CD4-positive, alpha-beta memory T cell (primary cell): ENCODE measurements around the gene UBASH3B. TPM values are rescaled to one million over a fixed set of nuclear protein-coding genes. Genes with fewer than 3 reads are reported as not detected.

Experiments
- CTCF ChIA-PET: fragments of 350-600 bp; sonication (Branson Sonifier 250); formaldehyde crosslinking; loops from one replicate; lab custom pipeline; 2021; ENCODE audit warnings: inconsistent platforms; ENCODE audit not compliant: partially characterized antibody; lab: Charles Lee
- POLR2A ChIA-PET: fragments of 350-600 bp; sonication (Branson Sonifier 250); formaldehyde crosslinking; loops from one replicate; lab custom pipeline; 2021; ENCODE audit not compliant: partially characterized antibody; lab: Charles Lee
- DNase-seq, 5 donors: peaks; one replicate each; pipeline versions ENCODE4 v3.0.0 to v3.0.0-alpha.2; 2020 to 2022; ENCODE audit warnings: mixed read lengths in 1 of 5
- H3K27ac ChIP-seq: one replicate; pipeline ENCODE4 v1.7.0; 2013; ENCODE audit warnings: low read depth, low read length
- H3K27me3 ChIP-seq: 2 replicates; pipeline ENCODE4 v1.7.0; 2013; ENCODE audit warnings: mild to moderate bottlenecking, low read length, moderate library complexity; ENCODE audit not compliant: insufficient read depth
- H3K36me3 ChIP-seq: 2 replicates; pipeline ENCODE4 v1.7.0; 2013; ENCODE audit warnings: mild to moderate bottlenecking, low read length, moderate library complexity; ENCODE audit not compliant: insufficient read depth
- H3K4me1 ChIP-seq: 2 replicates; pipeline ENCODE4 v1.7.0; 2013; ENCODE audit warnings: mild to moderate bottlenecking, low read length, moderate library complexity; ENCODE audit not compliant: insufficient read depth
- H3K4me3 ChIP-seq, 2 donors: one replicate each; pipeline ENCODE4 v1.7.0; 2013; ENCODE audit warnings: low read length in 2 of 2, mild to moderate bottlenecking in 1 of 2
- H3K9me3 ChIP-seq, 2 donors: one replicate each; pipeline ENCODE4 v1.7.0; 2013; ENCODE audit warnings: low read length in 2 of 2, control low read depth in 1 of 2; ENCODE audit not compliant: control insufficient read depth in 1 of 2
- H3K27ac Mint-ChIP-seq, 7 donors: one replicate each; pipeline ENCODE4 v1.8.0; 2020 to 2021; ENCODE audit warnings: mixed read lengths in 7 of 7, mild to moderate bottlenecking in 6 of 7, inconsistent platforms in 3 of 7, moderate library complexity in 3 of 7
- H3K27me3 Mint-ChIP-seq, 2 donors: one replicate each; pipeline ENCODE4 v1.8.0; 2020 to 2021; ENCODE audit warnings: mixed read lengths in 2 of 2
- H3K36me3 Mint-ChIP-seq, 2 donors: one replicate each; pipeline ENCODE4 v1.8.0; 2020 to 2021; ENCODE audit warnings: mixed read lengths in 2 of 2, inconsistent platforms in 1 of 2, mild to moderate bottlenecking in 1 of 2
- H3K4me1 Mint-ChIP-seq, 4 donors: one replicate each; pipeline ENCODE4 v1.8.0; 2020 to 2021; ENCODE audit warnings: mixed read lengths in 4 of 4, mild to moderate bottlenecking in 1 of 4
- H3K4me3 Mint-ChIP-seq, 8 donors: one replicate each; pipeline ENCODE4 v1.8.0; 2020 to 2021; ENCODE audit warnings: mixed read lengths in 8 of 8, mild to moderate bottlenecking in 7 of 8, moderate library complexity in 6 of 8, inconsistent platforms in 3 of 8
- H3K9me3 Mint-ChIP-seq, 8 donors: one replicate each; pipeline ENCODE4 v1.8.0; 2020 to 2021; ENCODE audit warnings: mixed read lengths in 8 of 8, mild to moderate bottlenecking in 5 of 8, inconsistent platforms in 3 of 8, moderate library complexity in 1 of 8
- intact Hi-C: fragments of 100-400 bp; cut with micrococcal nuclease; formaldehyde crosslinking; loops from one replicate; pipeline ENCODE4 v1.15.1; 2023
- polyA plus RNA-seq, 2 donors: library from polyadenylated mRNA; unstranded; fragments of 300-500 nt; fragmentation: Illumina TruSeq; gene quantifications; one replicate each; pipeline ENCODE4 v1.2.3, GENCODE V29; 2021
- total RNA-seq, 2 experiments: library from RNA; stranded (reverse); gene quantifications; one replicate each; pipeline ENCODE4 v1.2.3, GENCODE V29; 2021

Gene UBASH3B
- total and polyA plus RNA-seq, 4 experiments from 2014 or later, result 6.7 to 30.9 (median 20.2) TPM

GRCh38 chr11:122776546-122776945 is 121.0 kb downstream of the UBASH3B start:
- peaks cover 7 to 28% (median 12%) of the 10 kb centered on the region in 4 donors for H3K4me1 Mint-ChIP-seq
- CTCF ChIA-PET, result interaction anchor here (1.3 to 9.1 kb wide), 5 partner anchors 19 to 149 kb away, joined by 3 to 133 read pairs (median 4); no protein-coding TSS in a partner anchor
- H3K9me3 Mint-ChIP-seq, result no peaks in the 10 kb centered on the region
- H3K27me3 Mint-ChIP-seq, result no peaks in the 10 kb centered on the region
- Histone ChIP-seq H3K36me3 (peaks cover 12% of the 10 kb centered on the region), H3K27me3 (no peaks in the 10 kb centered on the region), H3K27ac (no peak overlapping the region), H3K4me3 (no peak overlapping the region), H3K9me3 (no peaks in the 10 kb centered on the region), H3K4me1 (no peaks in the 10 kb centered on the region)
- peak overlapping the region; percentile 12 to 83 (median 48) for H3K27ac Mint-ChIP-seq
- H3K4me3 Mint-ChIP-seq, result no peak overlapping the region
- peaks cover 22 to 34% of the 10 kb centered on the region in 2 donors for H3K36me3 Mint-ChIP-seq
- intact Hi-C loops, result no loop called here
- POLR2A ChIA-PET, result no interaction called here
- DNase-seq, result no peak

DNA sequence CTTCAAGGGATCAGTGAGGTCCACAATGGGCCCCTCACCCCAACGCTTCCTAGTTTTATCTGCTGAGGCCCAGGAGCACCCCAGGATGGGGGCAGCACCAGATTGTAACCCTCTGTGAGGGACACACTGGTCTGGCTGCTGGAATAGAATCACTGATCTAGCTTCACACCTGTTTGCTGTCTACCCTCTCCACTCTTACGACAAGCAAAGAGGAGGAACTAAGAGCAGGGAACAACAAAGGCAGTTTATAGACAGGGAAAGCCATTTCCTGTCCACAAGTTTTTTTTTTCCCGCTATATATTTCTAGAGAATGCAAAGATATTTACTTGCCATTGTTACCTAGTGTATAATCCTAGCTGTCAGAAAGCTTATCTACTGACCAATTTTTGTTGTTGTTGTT is 121.8 kb downstream of the UBASH3B start:
- POLR2A ChIA-PET, result no interaction called here
- Histone ChIP-seq H3K27ac (no peak overlapping the region), H3K36me3 (peaks cover 12% of the 10 kb centered on the region), H3K9me3 (no peaks in the 10 kb centered on the region), H3K27me3 (no peaks in the 10 kb centered on the region), H3K4me1 (no peaks in the 10 kb centered on the region), H3K4me3 (no peak overlapping the region)
- Mint-ChIP-seq H3K9me3 (no peaks in the 10 kb centered on the region), H3K4me3 (no peak overlapping the region), H3K4me1 (peaks cover 7 to 28% (median 11%) of the 10 kb centered on the region in 4 donors), H3K27ac (peak overlapping the region in 2 of 7 donors; percentile 20 to 57), H3K36me3 (peaks cover 22 to 37% of the 10 kb centered on the region in 2 donors), H3K27me3 (no peaks in the 10 kb centered on the region)
- no peak for DNase-seq
- intact Hi-C loops, result no loop called here
- CTCF ChIA-PET, result interaction anchor here (0.9 to 9.1 kb wide), 9 partner anchors 14 to 197 kb away, joined by 3 to 133 read pairs (median 4); no protein-coding TSS in a partner anchor

DNA sequence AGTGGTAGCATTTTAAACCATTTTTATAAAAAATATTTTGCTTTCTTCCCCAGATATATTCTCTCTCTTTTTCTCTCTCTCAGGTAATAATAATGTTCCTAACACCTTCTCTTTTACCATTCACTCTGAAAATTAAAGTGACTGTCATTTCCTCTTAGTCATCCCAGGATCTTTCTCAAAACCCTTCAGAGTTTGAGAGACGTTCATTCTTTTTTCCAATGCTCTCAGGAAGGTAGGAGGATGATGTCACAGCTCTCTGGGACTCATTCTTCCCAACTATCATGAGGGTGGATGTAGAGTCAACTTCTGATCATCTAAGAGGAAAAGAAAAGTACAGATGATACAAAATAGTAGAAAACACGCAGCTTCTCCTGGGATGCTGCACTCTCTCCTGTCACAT is 122.6 kb downstream of the UBASH3B start:
- CTCF ChIA-PET, result interaction anchor here (0.7 to 9.1 kb wide), 8 partner anchors 13 to 198 kb away, joined by 3 to 133 read pairs (median 4); no protein-coding TSS in a partner anchor
- Mint-ChIP-seq H3K4me1 (peaks cover 7 to 28% (median 10%) of the 10 kb centered on the region in 4 donors), H3K27me3 (no peaks in the 10 kb centered on the region), H3K27ac (peak overlapping the region in 4 of 7 donors; percentile 5 to 67 (median 34)), H3K4me3 (no peak overlapping the region), H3K36me3 (peaks cover 28 to 42% of the 10 kb centered on the region in 2 donors), H3K9me3 (no peaks in the 10 kb centered on the region)
- no peak overlapping the region for H3K27ac ChIP-seq
- intact Hi-C loops, result no loop called here
- H3K9me3 ChIP-seq, result no peaks in the 10 kb centered on the region
- DNase-seq, result no peak
- POLR2A ChIA-PET, result no interaction called here
- H3K27me3 ChIP-seq, result no peaks in the 10 kb centered on the region
- H3K36me3 ChIP-seq, result peaks cover 19% of the 10 kb centered on the region
- H3K4me1 ChIP-seq, result no peaks in the 10 kb centered on the region
- H3K4me3 ChIP-seq, result no peak overlapping the region

- Mint-ChIP-seq H3K4me3 (no peak overlapping the region), H3K9me3 (no peaks in the 10 kb centered on the region), H3K27ac (no peak overlapping the region), H3K27me3 (no peaks in the 10 kb centered on the region), H3K36me3 (peaks cover 33 to 44% of the 10 kb centered on the region in 2 donors), H3K4me1 (peaks cover 6 to 20% (median 8%) of the 10 kb centered on the region in 4 donors)
- H3K4me1 ChIP-seq, result no peaks in the 10 kb centered on the region
- ChIA-PET CTCF (interaction anchor here (1.2 to 9.1 kb wide), 12 partner anchors 8 to 199 kb away, joined by 3 to 136 read pairs (median 16); no protein-coding TSS in a partner anchor), POLR2A (no interaction called here)
- DNase-seq, result no peak
- no peak overlapping the region for H3K27ac ChIP-seq
- H3K9me3 ChIP-seq, result no peaks in the 10 kb centered on the region
- intact Hi-C loops, result no loop called here
- H3K4me3 ChIP-seq, result no peak overlapping the region
- peaks cover 25% of the 10 kb centered on the region for H3K36me3 ChIP-seq
- H3K27me3 ChIP-seq, result no peaks in the 10 kb centered on the region
Measured at GRCh38 chr11:122779047-122779629, 123.6 kb downstream of the UBASH3B start.

DNA sequence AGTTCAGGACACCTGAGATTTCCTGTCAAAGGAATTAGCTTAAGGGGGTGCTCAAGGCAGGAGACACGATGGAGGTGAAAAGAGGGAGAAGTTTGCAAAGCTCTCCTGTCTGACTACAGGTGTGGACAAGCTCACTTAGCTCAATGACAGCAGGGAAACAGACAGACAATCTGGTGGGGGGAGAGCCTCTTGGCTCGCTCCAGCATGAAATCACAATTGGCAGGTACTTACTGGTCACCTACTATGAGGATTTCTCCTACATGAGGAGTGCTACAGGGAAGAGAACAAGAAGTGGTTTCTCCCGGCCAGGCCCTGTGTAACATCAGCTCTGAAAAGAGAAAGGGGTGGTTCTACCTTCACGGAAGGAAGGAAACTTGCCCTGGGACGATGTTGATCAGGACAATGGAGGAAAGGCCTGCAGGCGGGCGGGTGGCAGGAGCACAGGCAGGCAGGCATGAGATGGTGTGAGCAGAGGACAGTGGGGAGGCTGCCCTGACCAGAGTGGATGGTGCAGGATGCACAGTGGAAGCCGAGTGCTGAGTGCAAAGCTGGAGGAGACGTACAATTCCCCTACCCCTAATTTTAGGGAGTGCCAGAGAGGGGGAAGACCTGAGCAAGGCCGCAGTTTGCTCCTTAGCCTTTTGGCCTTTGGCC is 124.9 kb downstream of the UBASH3B start:
- Mint-ChIP-seq H3K9me3 (no peaks in the 10 kb centered on the region), H3K27ac (peak overlapping the region in 3 of 7 donors; percentile 56 to 79 (median 77)), H3K36me3 (peaks cover 44 to 54% of the 10 kb centered on the region in 2 donors), H3K27me3 (no peaks in the 10 kb centered on the region), H3K4me3 (no peak overlapping the region), H3K4me1 (peaks cover 2 to 14% (median 6%) of the 10 kb centered on the region in 4 donors)
- Histone ChIP-seq H3K27ac (no peak overlapping the region), H3K4me1 (no peaks in the 10 kb centered on the region), H3K27me3 (no peaks in the 10 kb centered on the region), H3K4me3 (no peak overlapping the region), H3K9me3 (no peaks in the 10 kb centered on the region), H3K36me3 (peaks cover 27% of the 10 kb centered on the region)
- no peak for DNase-seq
- intact Hi-C loops, result no loop called here
- ChIA-PET POLR2A (interaction anchor here (1.0 to 1.3 kb wide), 3 partner anchors 124 to 152 kb away, joined by 3 to 7 read pairs (median 3); partner anchors contain the start of gene UBASH3B), CTCF (interaction anchor here (0.7 to 9.1 kb wide), 32 partner anchors 8 to 268 kb away, joined by 3 to 136 read pairs (median 4); partner anchors contain the start of gene UBASH3B)

DNA sequence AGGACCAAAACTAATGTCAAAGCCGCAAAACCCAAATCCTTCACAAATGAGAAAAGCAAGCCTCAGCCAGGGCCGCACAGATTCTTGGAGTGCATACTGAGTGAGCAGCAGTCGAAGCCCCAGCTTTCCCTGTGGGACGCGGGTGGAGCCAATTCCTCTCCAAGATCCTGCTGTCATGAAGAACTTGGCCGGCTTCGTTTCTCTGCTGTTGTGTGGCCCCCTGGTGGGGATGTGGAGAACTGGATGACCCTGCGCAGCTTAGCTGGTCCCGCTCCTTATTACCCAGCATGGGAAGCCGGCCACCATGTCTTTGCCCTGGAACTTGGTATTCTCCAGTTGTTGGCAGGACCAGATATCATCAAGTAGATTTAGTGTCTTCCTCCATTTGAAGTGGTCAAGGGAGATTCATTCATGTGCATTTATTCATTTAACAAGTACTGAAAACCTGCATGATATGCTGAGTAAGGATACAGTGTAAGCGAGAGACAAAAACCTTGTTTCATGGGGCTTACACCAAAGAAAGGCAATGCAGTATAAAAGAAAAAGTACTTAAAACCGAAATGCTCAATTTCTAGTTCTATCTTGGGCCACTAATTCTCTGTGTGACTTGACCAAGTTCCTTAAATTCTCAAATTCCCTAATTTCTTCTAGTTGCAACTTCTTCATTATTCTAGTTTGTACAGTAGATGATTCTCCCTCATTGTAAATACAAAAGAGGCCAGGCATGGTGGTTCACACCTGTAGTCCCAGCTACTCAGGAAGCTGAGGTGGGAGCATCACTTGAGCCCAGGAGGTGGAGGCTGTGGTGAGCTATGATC is 126.1 kb downstream of the UBASH3B start:
- Mint-ChIP-seq H3K27ac (no peak overlapping the region), H3K36me3 (peaks cover 48 to 54% of the 10 kb centered on the region in 2 donors), H3K9me3 (no peaks in the 10 kb centered on the region), H3K4me1 (peaks cover 0 to 8% (median 1%) of the 10 kb centered on the region in 4 donors), H3K27me3 (no peaks in the 10 kb centered on the region), H3K4me3 (no peak overlapping the region)
- no peak overlapping the region for H3K4me3 ChIP-seq
- ChIA-PET POLR2A (interaction anchor here (1.3 kb wide), 1 partner anchor 153 kb away, joined by 7 read pairs; no protein-coding TSS in a partner anchor), CTCF (interaction anchor here (0.6 to 9.1 kb wide), 32 partner anchors 11 to 486 kb away, joined by 3 to 136 read pairs (median 4); partner anchors contain the start of gene UBASH3B)
- no peaks in the 10 kb centered on the region for H3K9me3 ChIP-seq
- H3K4me1 ChIP-seq, result no peaks in the 10 kb centered on the region
- peak; percentile 62 to 71 (median 67) for DNase-seq
- H3K27ac ChIP-seq, result no peak overlapping the region
- intact Hi-C loops, result loop anchor here (1.0 kb wide), 5 partner anchors 27 to 201 kb away; partner anchors contain the start of gene UBASH3B
- peaks cover 27% of the 10 kb centered on the region for H3K36me3 ChIP-seq
- no peaks in the 10 kb centered on the region for H3K27me3 ChIP-seq
